GM06990 (cell line): ENCODE results near the gene SSH2.

Experiments
- DNase-seq: peaks from one replicate; pipeline ENCODE4 v3.0.0-alpha.2; 2011; ENCODE audit not compliant: insufficient read length; ENCODE audit errors: extremely low read depth
- H3K27me3 ChIP-seq: replicated peaks from 2 replicates; pipeline ENCODE4 v1.6.0; 2011; ENCODE audit warnings: low read length; ENCODE audit not compliant: control insufficient read depth, insufficient read depth
- H3K36me3 ChIP-seq: 2 replicates; pipeline ENCODE4 v1.5.1; 2011; ENCODE audit warnings: low read length; ENCODE audit not compliant: control insufficient read depth, insufficient read depth
- H3K4me3 ChIP-seq: replicated peaks from 2 replicates; pipeline ENCODE4 v1.5.1; 2011; ENCODE audit warnings: low read depth, mild to moderate bottlenecking, control low read depth, low read length
- TF ChIP-seq, protein P1 (sequence below): IDR thresholded peaks from 2 replicates; pipeline ENCODE4 v1.5.1; 2011; ENCODE audit warnings: low read length, control low read depth, mild to moderate bottlenecking, inconsistent platforms; ENCODE audit not compliant: insufficient read depth, poor library complexity, severe bottlenecking

Gene SSH2

DNA sequence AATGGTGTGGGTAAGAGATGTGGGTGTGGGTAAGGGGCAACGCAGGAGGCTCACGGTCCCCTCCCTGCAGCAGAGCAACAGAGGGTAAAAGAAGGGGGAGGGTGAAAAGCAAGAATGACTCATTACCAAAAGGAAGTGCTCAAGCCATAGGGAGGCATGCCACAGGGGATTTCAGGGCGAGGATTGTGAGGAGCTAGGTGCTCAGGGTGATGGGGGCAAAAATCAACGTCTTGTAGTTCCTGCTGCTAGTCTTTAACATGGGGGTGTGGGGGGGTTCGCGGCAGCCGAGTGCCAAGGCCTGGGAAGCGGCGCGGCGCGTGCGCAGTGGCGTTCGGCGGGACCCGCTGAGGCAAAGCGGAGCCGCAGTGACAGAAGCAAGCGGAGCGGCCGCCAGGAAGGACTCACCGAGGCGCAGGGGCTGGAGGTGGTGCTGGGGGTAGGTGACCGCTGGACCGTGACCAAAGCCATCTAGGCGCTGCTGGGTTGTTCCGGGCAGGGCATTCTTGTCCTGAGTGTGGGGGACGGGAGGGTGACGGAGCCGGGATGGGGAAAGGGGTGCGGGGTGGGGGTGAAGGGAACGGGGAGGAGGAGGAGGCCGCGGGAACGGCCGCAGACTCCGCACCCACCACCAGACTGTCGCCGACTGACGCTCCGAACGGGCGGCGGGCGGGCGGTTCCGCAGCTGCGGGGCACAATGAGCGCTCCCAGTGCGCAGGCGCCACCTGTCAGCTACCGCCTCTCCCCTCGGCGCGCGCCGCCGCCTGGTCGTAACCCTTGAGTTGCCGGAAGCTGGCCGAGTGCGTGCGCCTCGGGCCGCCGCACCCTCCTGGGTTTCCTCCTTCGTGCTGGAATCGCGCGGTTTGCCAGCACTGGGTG lies at the start of gene SSH2:
TSS of gene SSH2 (minus strand) at position 696 of the 876 bp plus-strand sequence. CDS start at position 468, 228 bp downstream.
- Histone ChIP-seq H3K4me3 (peak within 1 kb of the TSS; percentile 95), H3K36me3 (no peaks in the 10 kb centered on the region), H3K27me3 (no peaks in the 10 kb centered on the region)
- DNase-seq = peak; percentile 96
- TF ChIP-seq, protein P1, sequence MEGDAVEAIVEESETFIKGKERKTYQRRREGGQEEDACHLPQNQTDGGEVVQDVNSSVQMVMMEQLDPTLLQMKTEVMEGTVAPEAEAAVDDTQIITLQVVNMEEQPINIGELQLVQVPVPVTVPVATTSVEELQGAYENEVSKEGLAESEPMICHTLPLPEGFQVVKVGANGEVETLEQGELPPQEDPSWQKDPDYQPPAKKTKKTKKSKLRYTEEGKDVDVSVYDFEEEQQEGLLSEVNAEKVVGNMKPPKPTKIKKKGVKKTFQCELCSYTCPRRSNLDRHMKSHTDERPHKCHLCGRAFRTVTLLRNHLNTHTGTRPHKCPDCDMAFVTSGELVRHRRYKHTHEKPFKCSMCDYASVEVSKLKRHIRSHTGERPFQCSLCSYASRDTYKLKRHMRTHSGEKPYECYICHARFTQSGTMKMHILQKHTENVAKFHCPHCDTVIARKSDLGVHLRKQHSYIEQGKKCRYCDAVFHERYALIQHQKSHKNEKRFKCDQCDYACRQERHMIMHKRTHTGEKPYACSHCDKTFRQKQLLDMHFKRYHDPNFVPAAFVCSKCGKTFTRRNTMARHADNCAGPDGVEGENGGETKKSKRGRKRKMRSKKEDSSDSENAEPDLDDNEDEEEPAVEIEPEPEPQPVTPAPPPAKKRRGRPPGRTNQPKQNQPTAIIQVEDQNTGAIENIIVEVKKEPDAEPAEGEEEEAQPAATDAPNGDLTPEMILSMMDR = peak; percentile 7

DNA sequence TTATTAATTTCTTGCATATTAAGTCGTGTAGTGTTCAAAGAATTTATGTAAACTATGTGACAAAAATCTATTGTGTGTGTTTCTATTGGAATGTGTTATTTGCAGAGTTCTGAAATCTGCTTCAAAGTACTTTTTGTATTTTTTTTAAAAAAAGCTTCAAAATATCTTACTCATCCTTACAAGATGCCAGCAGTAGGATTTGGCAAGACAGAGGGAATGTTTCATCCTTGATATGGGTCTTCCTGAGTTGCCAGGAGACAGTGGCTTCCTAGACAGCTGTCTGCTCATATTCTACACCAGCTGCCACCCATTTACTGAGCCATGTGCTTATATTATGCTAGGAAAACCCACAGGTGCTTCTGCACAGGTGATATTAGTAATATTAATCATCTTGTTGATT lies 47.8 kb upstream of the SSH2 start:
- no peak overlapping the region for H3K4me3 ChIP-seq
- TF ChIP-seq, protein P1 = no peak
- DNase-seq = no peak
- no peaks in the 10 kb centered on the region for H3K27me3 ChIP-seq
- H3K36me3 ChIP-seq = no peaks in the 10 kb centered on the region

- DNase-seq = no peak
- H3K4me3 ChIP-seq = no peak overlapping the region
- TF ChIP-seq, protein P1 = no peak
These were observed 43.0 kb upstream of the SSH2 start for GRCh38 chr17:29973005-29973404.

DNA sequence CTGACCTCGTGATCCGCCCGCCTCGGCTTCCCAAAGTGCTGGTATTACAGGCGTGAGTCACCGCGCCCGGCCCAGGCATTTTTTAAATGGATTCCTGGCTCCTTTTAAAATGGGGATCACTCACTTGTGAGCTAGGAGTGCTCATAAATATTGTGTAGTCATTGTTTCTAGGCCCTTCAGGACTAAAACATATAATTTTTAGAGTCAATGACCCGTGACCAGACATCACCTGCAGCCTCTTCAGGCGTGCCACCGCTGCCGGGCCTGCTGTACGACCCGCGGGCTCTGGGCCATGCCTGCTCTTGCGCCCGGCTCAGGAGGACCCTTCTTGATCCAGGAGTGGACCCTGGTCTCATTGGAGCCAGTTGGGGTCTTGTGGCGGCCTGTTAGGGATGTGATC lies 42.2 kb upstream of the SSH2 start:
- no peak for DNase-seq
- Histone ChIP-seq H3K4me3 (no peak overlapping the region), H3K27me3 (no peaks in the 10 kb centered on the region), H3K36me3 (no peaks in the 10 kb centered on the region)
- TF ChIP-seq, protein P1 = no peak

More at GRCh38 chr17:29973005-29973404, 43.0 kb upstream of the SSH2 start:
- H3K36me3 ChIP-seq = no peaks in the 10 kb centered on the region
- H3K27me3 ChIP-seq = no peaks in the 10 kb centered on the region

DNA sequence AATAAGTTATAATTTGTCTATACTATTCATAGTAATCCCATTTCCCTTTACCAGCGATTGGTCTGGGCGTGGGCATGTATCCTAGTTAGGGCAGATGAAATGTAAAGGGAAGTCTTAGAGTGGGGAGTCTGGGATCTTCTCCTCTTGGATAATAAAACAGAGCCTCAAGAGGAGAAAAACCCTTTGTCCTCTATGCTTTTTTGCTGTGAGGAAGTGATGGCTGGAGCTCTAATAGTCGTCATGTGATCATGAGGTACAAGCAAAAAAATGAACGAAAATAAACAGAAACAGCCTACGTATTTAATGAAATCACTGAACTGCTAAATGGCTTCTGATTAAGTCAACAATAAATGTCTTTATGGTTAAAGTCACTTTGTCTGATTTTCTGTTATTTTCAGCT lies 38.2 kb upstream of the SSH2 start:
- no peaks in the 10 kb centered on the region for H3K36me3 ChIP-seq
- DNase-seq = no peak
- TF ChIP-seq, protein P1 = no peak
- H3K4me3 ChIP-seq = no peak overlapping the region
- H3K27me3 ChIP-seq = no peaks in the 10 kb centered on the region

GRCh38 chr17:29962656-29963055 lies 32.6 kb upstream of the SSH2 start:
- Histone ChIP-seq H3K36me3 (no peaks in the 10 kb centered on the region), H3K27me3 (no peaks in the 10 kb centered on the region), H3K4me3 (no peak overlapping the region)
- TF ChIP-seq, protein P1 = no peak
- no peak for DNase-seq
